ENCODE data around the gene AP1AR. TPM values are rescaled to one million over a fixed set of nuclear protein-coding genes. Genes with fewer than 3 reads are reported as not detected.
"Not testable (repeated sequence)": the region's sequence is repeated elsewhere in the genome, so short reads cannot be mapped to it uniquely, and the experiment has no call there.

AP1AR gene
- total RNA-seq, 8 experiments from 2014 or later, result 21.1 to 31.4 (median 23.8) TPM

GRCh38 chr4:112272292-112272691 is 40.7 kb downstream of the AP1AR start:
- no peaks in the 10 kb centered on the region for H3K4me1 ChIP-seq (replicated peaks in 1 of 2)
- in situ Hi-C loops (cut with MboI; ENCODE audit: low pct_unique_long_range_greater_than_20kb in 2 of 9, low sequenced_read_pairs in 9 of 9, unreplicated experiment in 9 of 9), result no loop called here
- H3K27ac ChIP-seq, result no peak overlapping the region
- no peak overlapping the region for H3K4me3 ChIP-seq
- WGBS, 10 experiments, result 89 to 100% (median 95%) methylated on average over 1 to 4 of the region's 4 CpGs
- no peak for ATAC-seq (replicated peaks in 6 of 8)

- ATAC-seq (replicated peaks in 6 of 8), result no peak
- in situ Hi-C loops (cut with MboI; ENCODE audit: low pct_unique_long_range_greater_than_20kb in 2 of 9, low sequenced_read_pairs in 9 of 9, unreplicated experiment in 9 of 9), result no loop called here
- H3K4me3 ChIP-seq, result no peak overlapping the region
- 80 to 100% (median 96%) methylated on average over 1 to 4 of the region's 4 CpGs; no CpG with 5 or more reads in 3 of the 10 experiments for WGBS, 10 experiments
- no peaks in the 10 kb centered on the region for H3K4me1 ChIP-seq (replicated peaks in 1 of 2)
- H3K27ac ChIP-seq, result no peak overlapping the region
These were observed 43.4 kb downstream of the AP1AR start for GRCh38 chr4:112274959-112275358.

GRCh38 chr4:112276113-112276512 is 44.5 kb downstream of the AP1AR start:
- in situ Hi-C loops (cut with MboI; ENCODE audit: low pct_unique_long_range_greater_than_20kb in 2 of 9, low sequenced_read_pairs in 9 of 9, unreplicated experiment in 9 of 9), result no loop called here
- no peak overlapping the region for H3K4me3 ChIP-seq
- H3K27ac ChIP-seq, result no peak overlapping the region
- no peak for ATAC-seq (replicated peaks in 6 of 8)
- WGBS, 10 experiments, result 72 to 100% (median 96%) methylated on average over 2 to 3 of the region's 3 CpGs; no CpG with 5 or more reads in 1 of the 10 experiments
- H3K4me1 ChIP-seq (replicated peaks in 1 of 2), result peaks cover 0 to 2% of the 10 kb centered on the region in 2 donors

- WGBS, 10 experiments, result 87 to 100% (median 98%) methylated on average over 1 to 3 of the region's 3 CpGs; no CpG with 5 or more reads in 2 of the 10 experiments
- in situ Hi-C loops (cut with MboI; ENCODE audit: low pct_unique_long_range_greater_than_20kb in 2 of 9, low sequenced_read_pairs in 9 of 9, unreplicated experiment in 9 of 9), result no loop called here
- Histone ChIP-seq H3K4me1 (replicated peaks in 1 of 2) (peaks cover 0 to 2% of the 10 kb centered on the region in 2 donors), H3K4me3 (no peak overlapping the region), H3K27ac (no peak overlapping the region)
- no peak for ATAC-seq (replicated peaks in 6 of 8)
These were observed 45.6 kb downstream of the AP1AR start for GRCh38 chr4:112277220-112277619.

- peaks cover 0 to 2% of the 10 kb centered on the region in 2 donors for H3K4me1 ChIP-seq (replicated peaks in 1 of 2)
- no peak for ATAC-seq (replicated peaks in 6 of 8)
- in situ Hi-C loops (cut with MboI; ENCODE audit: low pct_unique_long_range_greater_than_20kb in 2 of 9, low sequenced_read_pairs in 9 of 9, unreplicated experiment in 9 of 9), result no loop called here
- H3K27ac ChIP-seq, result no peak overlapping the region
- no peak overlapping the region for H3K4me3 ChIP-seq
- WGBS, 10 experiments, result 80 to 96% (median 90%) methylated on average over 1 to 8 of the region's 10 CpGs
These were observed 46.3 kb downstream of the AP1AR start for GRCh38 chr4:112277705-112278448.

- H3K27ac ChIP-seq, result no peak overlapping the region
- H3K4me3 ChIP-seq, result no peak overlapping the region
- in situ Hi-C loops (cut with MboI; ENCODE audit: low pct_unique_long_range_greater_than_20kb in 2 of 9, low sequenced_read_pairs in 9 of 9, unreplicated experiment in 9 of 9), result no loop called here
- WGBS, 10 experiments, result 20 to 100% (median 78%) methylated on average over 2 to 9 of the region's 10 CpGs
- ATAC-seq (replicated peaks in 6 of 8), result no peak
- H3K4me1 ChIP-seq (replicated peaks in 1 of 2), result peaks cover 2 to 3% of the 10 kb centered on the region in 2 donors
These were observed 47.7 kb downstream of the AP1AR start for GRCh38 chr4:112279025-112279881.

GRCh38 chr4:112279882-112280315 is 48.3 kb downstream of the AP1AR start:
- no peak overlapping the region for H3K27ac ChIP-seq
- H3K4me1 ChIP-seq (replicated peaks in 1 of 2), result peaks cover 2 to 7% of the 10 kb centered on the region in 2 donors
- no peak overlapping the region for H3K4me3 ChIP-seq
- in situ Hi-C loops (cut with MboI; ENCODE audit: low pct_unique_long_range_greater_than_20kb in 2 of 9, low sequenced_read_pairs in 9 of 9, unreplicated experiment in 9 of 9), result no loop called here
- no peak for ATAC-seq (replicated peaks in 6 of 8)
- WGBS, 10 experiments, result 90 to 100% (median 95%) methylated on average over 2 to 7 of the region's 7 CpGs; no CpG with 5 or more reads in 2 of the 10 experiments

- Histone ChIP-seq H3K4me1 (replicated peaks in 1 of 2) (peaks cover 2 to 8% of the 10 kb centered on the region in 2 donors), H3K27ac (no peak overlapping the region), H3K4me3 (no peak overlapping the region)
- 63 to 96% (median 77%) methylated on average over 2 to 5 of the region's 5 CpGs; no CpG with 5 or more reads in 1 of the 10 experiments for WGBS, 10 experiments
- ATAC-seq (replicated peaks in 6 of 8), result no peak
- in situ Hi-C loops (cut with MboI; ENCODE audit: low pct_unique_long_range_greater_than_20kb in 2 of 9, low sequenced_read_pairs in 9 of 9, unreplicated experiment in 9 of 9), result no loop called here
These were observed 48.9 kb downstream of the AP1AR start for GRCh38 chr4:112280386-112281056.

GRCh38 chr4:112281895-112282398 is 50.4 kb downstream of the AP1AR start:
- 75 to 100% (median 98%) methylated on average over 1 to 2 of the region's 2 CpGs; no CpG with 5 or more reads in 2 of the 10 experiments for WGBS, 10 experiments
- ATAC-seq (replicated peaks in 6 of 8); in situ Hi-C loops (cut with MboI; ENCODE audit: low pct_unique_long_range_greater_than_20kb in 2 of 9, low sequenced_read_pairs in 9 of 9, unreplicated experiment in 9 of 9); H3K4me1 ChIP-seq (replicated peaks in 1 of 2); H3K4me3 ChIP-seq; H3K27ac ChIP-seq: not testable (repeated sequence)

GRCh38 chr4:112282860-112283667 is 51.5 kb downstream of the AP1AR start:
- in situ Hi-C loops (cut with MboI; ENCODE audit: low pct_unique_long_range_greater_than_20kb in 2 of 9, low sequenced_read_pairs in 9 of 9, unreplicated experiment in 9 of 9), result no loop called here
- Histone ChIP-seq H3K4me3 (no peak overlapping the region), H3K4me1 (replicated peaks in 1 of 2) (peaks cover 2 to 8% of the 10 kb centered on the region in 2 donors), H3K27ac (no peak overlapping the region)
- 68 to 100% (median 89%) methylated on average over 1 to 4 of the region's 4 CpGs for WGBS, 10 experiments
- no peak for ATAC-seq (replicated peaks in 6 of 8)

GRCh38 chr4:112284166-112284565 is 52.6 kb downstream of the AP1AR start:
- Histone ChIP-seq H3K27ac (no peak overlapping the region), H3K4me3 (peak overlapping the region in 2 of 5 donors; percentile 61 to 66), H3K4me1 (replicated peaks in 1 of 2) (peaks cover 2 to 8% of the 10 kb centered on the region in 2 donors)
- ATAC-seq (replicated peaks in 6 of 8), result peak in 1 of 8 experiments; percentile 1
- in situ Hi-C loops (cut with MboI; ENCODE audit: low pct_unique_long_range_greater_than_20kb in 2 of 9, low sequenced_read_pairs in 9 of 9, unreplicated experiment in 9 of 9), result no loop called here
- 10 to 45% (median 33%) methylated on average over 1 to 4 of the region's 6 CpGs; no CpG with 5 or more reads in 5 of the 10 experiments for WGBS, 10 experiments

Measured in motor neuron (in vitro differentiated cells).